GM10266 (cell line): Measurements from ENCODE around the gene OSGEP.

Experiments used
- DNase-seq: peaks from one replicate; pipeline ENCODE4 v3.0.0; 2012; ENCODE audit errors: extremely low spot score
- TF ChIP-seq, protein P1 (sequence below): IDR thresholded peaks from 2 replicates; pipeline ENCODE4 v1.5.1; 2012; ENCODE audit warnings: mild to moderate bottlenecking, low read depth; ENCODE audit not compliant: control insufficient read depth, insufficient read depth; ENCODE audit errors: missing control alignments

The OSGEP gene

DNA sequence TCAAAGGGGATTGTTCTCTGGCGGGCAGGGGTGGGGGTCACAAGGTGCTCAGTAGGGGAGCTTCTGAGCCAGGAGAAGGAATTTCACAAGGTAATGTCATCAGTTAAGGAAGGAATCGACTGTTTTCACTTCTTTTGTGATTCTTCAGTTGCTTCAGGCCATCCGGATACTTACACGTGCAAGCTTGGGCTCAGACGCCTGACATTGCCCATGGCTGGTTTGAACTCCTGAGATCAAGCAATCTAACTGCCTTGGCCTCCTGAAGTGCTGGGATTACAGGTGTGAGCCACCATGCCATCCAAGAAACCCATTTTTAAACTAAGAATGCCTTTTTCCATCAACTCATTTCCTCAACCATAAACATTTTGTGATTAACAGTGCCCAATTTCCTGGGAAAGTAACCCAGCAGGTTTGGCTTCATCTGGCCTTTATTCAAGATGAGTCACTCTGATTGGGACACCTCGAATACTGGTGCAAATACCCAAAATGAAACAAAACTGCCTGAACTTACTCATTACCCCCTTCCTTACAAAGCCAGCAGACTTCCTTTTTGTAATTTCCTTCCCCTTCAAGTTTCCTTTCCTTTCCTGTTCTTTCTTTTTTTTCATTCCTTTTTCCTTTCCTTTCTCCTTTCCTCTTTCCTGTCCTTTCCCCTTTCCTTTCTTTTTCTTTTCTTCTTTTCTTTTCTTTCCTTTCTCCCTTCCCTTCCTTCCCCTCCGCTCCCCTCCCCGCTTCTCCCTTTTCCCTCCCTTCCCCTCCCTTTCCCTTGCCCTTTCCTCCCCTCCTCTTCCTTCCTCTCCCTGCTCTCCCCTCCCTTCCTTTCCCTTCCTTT, 40.5 kb upstream of the OSGEP start:
- TF ChIP-seq, protein P1, sequence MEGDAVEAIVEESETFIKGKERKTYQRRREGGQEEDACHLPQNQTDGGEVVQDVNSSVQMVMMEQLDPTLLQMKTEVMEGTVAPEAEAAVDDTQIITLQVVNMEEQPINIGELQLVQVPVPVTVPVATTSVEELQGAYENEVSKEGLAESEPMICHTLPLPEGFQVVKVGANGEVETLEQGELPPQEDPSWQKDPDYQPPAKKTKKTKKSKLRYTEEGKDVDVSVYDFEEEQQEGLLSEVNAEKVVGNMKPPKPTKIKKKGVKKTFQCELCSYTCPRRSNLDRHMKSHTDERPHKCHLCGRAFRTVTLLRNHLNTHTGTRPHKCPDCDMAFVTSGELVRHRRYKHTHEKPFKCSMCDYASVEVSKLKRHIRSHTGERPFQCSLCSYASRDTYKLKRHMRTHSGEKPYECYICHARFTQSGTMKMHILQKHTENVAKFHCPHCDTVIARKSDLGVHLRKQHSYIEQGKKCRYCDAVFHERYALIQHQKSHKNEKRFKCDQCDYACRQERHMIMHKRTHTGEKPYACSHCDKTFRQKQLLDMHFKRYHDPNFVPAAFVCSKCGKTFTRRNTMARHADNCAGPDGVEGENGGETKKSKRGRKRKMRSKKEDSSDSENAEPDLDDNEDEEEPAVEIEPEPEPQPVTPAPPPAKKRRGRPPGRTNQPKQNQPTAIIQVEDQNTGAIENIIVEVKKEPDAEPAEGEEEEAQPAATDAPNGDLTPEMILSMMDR: no peak
- DNase-seq: no peak

DNA sequence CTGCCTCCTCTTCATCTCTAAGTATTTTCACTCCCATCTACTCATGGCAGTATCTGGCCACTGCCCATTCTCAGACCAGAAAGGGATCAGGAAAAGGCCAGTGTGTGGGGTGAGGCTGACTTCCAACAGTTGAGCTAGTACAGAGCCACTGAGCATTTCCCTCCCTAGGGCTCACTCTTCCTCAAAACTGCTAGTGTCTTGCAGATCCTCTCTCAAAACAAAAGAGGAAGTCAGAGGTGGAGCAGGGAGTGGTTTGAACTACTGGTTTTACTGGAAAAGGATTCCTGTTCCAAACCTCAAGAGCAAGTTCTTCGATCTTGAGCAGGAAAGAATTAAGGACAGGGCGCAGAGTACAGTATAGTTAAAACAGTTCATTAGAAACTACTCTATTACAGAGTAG, 39.0 kb upstream of the OSGEP start:
- TF ChIP-seq, protein P1: no peak
- no peak for DNase-seq

DNA sequence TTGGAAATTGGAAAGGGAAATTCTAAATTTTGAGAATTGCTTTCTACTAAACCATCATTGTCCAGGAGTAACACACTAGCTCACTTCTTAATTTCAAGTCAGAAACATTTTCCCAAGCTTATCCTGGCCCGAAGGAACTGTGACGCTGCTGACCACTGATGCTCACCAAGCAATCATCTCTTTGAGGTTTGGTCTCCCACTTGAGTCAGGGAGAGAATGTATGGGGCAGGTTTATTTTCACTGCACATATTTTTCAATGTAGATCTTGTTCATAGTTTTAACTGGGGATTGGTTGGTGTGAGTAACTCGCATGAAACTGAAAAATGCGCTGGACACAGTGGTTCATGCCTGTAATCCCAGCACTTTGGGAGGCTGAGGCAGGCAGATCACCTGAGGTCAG, 37.9 kb upstream of the OSGEP start:
- TF ChIP-seq, protein P1: no peak
- DNase-seq: no peak

DNA sequence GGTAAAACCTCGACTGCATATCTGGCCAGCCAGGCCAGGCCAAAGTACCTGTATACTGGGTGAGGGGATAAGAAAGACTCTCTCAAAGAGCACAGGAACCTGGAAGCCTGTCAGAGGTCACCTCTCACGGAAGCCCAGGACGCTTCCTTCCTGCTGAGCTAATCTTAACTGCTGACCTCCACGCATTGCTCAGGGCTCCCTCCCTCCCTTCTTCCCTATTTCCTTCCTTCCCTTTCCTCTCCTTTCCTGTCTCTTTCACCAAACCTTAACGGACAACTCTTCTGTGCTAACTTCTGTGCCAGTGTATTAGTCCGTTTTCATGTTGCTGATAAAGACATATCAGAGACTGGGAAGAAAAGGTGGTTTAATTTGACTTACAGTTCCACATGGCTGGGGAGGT, 36.0 kb upstream of the OSGEP start:
- no peak for DNase-seq
- TF ChIP-seq, protein P1: no peak

DNA sequence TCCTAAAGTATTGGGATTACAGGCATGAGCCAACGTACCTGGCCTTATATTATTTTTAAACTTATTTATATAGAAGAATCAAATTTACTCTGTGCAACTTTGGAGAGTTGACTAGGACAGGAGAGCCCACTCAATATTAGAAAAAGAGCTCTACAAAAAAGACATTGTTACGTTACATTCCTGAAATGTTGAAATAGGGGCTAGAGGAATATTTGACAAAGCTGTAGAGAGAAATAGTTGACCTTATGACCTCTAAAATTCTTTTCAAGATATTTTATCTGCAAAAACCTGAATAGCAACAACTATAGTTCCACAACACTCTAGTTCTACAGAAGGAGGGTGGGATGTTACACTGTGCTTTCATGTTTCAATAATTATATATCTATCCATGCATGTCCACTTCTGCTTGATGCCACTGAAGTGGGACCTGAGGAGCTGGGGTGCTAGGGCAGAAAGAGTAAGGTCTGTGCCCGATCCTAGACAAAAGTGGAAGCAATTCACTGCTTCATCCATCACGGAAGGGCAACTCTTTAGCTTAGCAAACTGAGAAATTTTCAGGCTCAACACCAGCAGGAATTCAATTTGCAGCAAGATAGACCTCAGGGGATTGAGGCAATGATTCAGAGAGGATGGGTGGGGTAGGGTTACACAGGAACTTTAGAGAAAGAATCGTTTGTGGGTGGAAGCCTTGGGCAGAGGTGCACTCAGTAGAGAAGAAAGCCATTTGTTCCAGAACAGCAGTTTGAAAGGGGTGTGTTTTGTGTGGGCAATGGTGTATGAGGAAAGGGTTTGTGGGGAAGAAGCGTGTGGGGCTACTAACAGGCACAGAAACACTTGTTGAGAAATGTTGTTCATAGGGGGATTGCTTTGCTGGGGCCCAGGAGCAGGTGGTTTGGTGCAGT, 34.7 kb upstream of the OSGEP start:
- DNase-seq: no peak
- TF ChIP-seq, protein P1: no peak

DNA sequence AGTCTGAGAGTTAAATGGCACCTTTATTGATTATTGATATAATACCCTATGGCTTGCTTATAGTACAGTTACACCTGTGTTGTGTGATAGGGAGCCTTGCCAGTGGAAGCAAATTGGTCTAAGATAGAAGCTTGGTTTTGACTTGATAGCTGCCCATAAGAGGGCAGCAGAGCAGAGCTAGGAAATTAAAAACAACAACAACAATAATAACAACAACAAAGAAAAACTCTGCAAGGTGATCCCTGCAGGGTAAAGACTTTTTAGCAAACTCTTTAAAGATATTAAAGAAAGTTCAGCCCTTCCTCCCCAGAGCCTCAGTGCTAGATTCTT, 32.7 kb upstream of the OSGEP start:
- DNase-seq: no peak
- TF ChIP-seq, protein P1: peak; percentile 5

DNA sequence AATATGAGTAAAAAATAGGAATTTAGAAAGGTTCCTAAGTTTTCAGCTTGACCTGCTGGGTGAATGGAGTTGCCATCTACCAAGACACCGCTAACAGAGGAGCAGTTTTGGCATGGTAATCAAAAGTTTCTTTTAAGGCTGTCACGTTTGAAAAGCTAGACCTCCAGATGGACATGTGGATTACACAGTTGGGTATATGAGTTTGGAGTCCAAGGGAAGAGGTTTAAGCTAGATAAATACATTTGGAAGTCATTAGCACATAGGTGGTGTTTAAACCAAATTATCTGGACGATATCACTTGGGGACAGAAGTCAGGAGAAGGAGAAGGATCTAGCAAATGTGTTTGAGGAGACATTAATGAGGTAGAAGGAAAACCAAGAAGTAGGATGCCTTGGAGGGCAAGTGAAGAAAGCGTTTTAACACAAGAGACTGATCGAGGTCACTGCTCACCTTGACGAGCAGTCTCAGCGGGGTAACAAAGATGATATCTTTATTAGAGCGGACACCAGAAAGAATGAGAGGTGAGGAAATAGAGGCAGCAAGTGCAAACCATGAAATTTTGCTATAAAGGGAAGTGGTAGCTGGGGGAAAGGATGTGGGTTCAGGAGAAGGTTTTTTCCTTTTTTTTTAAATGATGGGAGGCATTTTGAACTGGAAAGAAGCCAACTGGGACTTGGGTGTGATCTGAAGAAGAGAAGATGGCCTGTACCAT, 32.2 kb upstream of the OSGEP start:
- TF ChIP-seq, protein P1: no peak
- no peak for DNase-seq
